Activated CD8-positive, alpha-beta memory T cell treated with anti-CD3 and anti-CD28 coated beads for 48 hours (primary cell): ENCODE data around the gene TEAD4.

Source experiments
- DNase-seq, 3 experiments: peaks; one replicate each; pipeline ENCODE4 v3.0.0-alpha.2; 2020; ENCODE audit warnings: low read depth in 2 of 3, low spot score in 2 of 3

Gene TEAD4

GRCh38 chr12:2960390-2960956 lies 1.3 kb downstream of the TEAD4 start:
- no peak for DNase-seq

DNA sequence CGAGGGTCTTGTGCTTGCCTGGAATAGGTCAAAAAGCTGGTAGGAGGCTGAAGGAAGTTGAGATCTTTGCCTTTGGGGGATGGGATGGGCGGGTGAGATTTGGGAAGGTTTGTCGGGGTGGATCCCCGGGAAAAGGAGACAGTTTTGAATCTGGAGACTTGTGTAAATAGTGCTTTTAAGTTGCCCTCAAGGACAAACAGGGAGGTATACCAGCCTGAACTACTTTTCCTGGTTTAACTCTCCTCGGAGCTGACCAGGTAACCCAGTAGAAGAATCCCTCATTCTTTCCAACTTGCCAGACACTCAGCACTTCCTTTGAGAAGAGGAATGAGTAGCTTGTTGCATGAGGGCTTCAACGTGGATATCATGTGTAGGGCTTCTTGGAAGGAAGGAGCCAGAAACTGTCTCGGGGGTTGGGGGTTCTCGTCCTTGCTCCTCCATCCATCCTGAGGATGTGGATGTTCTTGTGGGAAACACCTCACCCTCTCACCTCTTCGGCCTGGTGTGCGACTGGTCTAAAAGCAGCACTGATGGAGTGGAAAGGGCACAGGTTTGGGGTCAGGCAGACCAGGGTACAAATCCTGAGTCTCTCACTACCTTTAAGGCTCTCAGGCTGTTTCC lies 1.9 kb downstream of the TEAD4 start:
- DNase-seq = no peak

DNA sequence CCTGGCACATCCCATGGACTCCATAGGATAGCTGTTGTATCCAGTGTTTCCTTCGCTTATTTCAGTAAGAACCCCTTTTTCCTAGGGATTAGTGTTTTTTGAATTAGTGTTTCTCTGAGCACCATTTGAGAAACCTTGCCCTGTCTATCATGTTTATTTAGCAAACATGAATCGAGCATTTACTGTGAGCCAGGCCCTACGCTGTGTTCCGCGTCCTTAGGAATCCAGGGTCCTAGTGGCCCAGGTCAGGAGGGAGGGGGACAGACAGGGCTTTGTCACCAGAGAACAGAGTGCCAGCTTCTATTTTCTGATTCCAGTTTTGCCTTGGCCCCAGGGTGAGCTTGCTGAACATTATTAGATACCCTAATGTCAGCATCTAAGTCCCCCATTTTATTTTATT lies 2.5 kb downstream of the TEAD4 start:
- no peak for DNase-seq

DNA sequence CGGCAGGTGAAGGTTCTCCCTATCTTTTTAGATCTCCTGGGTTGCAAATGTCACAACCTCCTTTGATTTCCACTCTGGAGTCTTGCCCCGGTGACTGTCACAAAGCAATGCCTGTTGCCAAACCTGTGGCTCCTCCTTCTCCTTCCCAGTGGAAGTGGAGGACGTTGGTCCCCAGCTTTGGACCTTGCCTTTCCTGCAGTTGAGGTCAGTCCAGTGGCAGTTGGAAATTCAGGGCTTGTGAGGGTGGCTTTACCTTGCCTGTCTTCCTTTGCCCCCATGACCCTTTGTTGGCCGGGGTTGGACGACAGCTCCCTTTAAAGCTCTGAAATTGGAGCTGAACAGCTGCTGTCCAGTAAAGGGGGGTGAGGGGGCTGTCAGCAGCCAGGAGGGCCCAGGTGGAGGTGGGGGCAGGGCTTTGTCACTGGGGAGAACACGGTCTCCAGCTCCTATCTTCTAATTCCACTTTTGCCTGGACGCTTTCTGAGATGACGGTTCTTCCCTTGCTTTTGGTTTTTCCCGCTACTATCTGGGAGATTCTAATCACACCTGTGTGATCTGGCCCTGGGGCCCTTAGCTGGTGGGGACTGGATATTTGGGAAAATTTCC lies 4.1 kb downstream of the TEAD4 start:
- no peak for DNase-seq

- no peak for DNase-seq
Observed at GRCh38 chr12:2963760-2964292, 4.6 kb downstream of the TEAD4 start.

DNA sequence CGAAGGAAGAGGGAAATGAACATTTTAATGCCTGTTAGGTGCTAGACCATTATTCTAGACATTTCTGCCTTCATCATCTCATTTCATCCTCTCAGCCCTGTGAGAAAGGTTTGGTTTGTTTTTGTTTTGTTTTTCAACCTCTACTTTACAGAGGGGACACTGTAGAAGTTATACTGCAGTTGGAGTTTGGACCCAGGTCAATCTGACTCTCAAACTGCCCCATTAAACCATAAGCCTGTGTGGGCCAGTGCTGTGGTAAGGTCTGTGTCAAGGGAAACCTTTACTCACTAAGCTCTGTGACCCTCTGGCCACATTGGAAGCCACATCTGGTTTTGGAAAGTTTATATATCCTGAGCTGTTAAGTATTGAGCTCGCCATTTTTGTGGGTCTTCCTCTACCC lies 8.5 kb downstream of the TEAD4 start:
- DNase-seq = no peak

- no peak for DNase-seq
Observed at GRCh38 chr12:2970744-2971143, 11.5 kb downstream of the TEAD4 start.

DNA sequence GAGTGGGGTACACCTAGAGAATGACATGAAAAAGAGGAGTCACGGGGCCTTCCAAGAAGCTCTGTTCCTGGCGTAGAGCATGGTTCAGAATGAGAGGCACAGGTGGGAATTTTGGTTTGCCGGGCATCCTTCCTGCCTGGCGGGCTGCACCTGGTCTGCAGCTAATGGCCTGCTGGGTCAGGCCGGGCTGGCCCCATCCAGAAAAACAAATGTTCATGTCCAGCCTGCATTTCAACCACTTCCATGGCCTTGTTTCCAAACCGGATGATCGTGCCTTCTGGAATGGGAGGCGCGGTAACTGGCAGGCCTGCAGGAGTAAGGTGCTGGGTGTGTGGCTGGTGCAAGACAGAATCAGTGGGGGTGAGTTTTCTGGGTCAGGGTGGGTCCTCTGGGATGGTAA lies 14.4 kb downstream of the TEAD4 start:
- DNase-seq = no peak

DNA sequence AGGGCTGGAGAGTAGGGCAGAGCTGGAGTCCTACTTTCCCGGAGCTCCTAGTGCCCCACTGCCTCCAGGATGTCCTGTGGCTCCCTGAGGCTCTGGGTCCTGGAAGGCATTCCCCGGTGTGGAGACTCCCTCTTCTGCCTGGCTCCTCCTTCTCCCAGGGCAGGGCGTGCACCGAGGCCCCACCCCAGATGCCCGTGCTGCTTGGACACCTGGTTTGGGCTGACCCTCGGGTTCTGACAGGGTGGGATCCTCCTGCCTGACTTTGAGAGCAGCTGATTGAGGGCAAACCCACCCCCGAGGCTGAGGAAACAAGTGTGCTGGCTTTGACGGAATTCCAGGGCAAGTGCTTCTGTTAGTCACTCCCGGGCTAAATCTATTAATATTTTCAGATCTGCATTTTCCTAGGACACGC lies 15.4 kb downstream of the TEAD4 start:
- DNase-seq = no peak

DNA sequence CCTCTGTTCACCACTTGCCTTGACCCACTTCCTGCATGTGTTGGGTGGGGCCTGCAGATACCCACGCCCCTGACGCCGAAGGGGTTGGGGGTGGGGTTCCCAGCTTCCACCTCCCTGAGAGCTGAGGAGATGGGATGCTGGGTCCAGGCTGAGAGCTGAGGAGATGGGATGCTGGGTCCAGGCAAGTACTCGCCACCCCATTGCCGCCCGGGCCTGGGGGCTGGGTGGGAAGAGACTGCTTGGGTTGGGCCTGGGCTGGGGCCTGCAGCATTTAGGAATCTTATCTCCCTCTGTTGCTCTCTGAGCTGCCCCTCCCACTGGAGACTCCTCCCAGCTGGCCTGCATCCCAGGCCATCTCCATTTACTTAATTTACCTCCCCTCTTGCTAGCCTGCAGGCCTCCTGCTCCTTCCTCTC lies 17.4 kb downstream of the TEAD4 start:
- DNase-seq = no peak

- DNase-seq = no peak
Observed at GRCh38 chr12:2977776-2978175, 18.6 kb downstream of the TEAD4 start.

DNA sequence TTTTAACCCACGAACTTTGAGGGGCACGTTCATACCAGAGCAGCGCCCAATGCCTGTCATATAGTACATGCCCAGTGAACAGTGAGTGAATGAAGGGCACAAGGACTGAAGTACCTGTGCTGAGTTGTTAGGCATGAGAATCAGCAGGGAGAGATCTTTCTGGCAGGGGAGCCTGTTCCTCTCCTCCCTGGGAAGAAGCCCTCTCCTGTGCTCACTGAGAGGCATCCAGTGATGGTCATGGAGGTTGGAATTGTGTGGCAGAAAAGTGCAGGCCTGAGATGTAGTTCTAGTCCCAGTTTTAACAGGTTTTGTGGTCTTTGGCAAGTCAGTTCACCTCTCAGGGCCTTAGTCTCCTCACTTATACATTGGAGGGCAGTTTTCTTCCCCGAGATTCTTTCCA lies 20.6 kb downstream of the TEAD4 start:
- DNase-seq = no peak

GRCh38 chr12:2980630-2981029 lies 21.4 kb downstream of the TEAD4 start:
- no peak for DNase-seq

- DNase-seq = no peak
Observed at GRCh38 chr12:2982361-2982760, 23.2 kb downstream of the TEAD4 start.

DNA sequence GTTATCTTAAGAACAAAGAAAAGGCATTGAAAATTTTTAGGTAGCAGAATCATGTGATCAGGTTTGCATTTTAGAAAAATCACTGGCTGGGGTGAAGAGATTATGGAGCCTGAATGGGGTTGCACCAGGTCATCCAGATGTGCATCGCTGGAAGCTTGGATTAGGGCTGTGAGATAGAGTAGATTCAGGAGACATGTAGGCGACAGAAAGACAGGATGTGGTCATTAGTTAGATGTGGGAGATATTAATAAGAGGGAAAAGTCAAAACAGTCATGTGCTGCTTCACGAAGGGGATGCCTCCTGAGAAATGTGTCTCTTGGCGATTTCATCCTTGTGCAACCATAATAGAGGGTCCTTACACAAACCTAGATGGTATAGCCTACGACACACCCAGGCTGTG lies 25.1 kb downstream of the TEAD4 start:
- no peak for DNase-seq

GRCh38 chr12:2984698-2985097 lies 25.5 kb downstream of the TEAD4 start:
- no peak for DNase-seq

GRCh38 chr12:2986876-2987275 lies 27.7 kb downstream of the TEAD4 start:
- DNase-seq = no peak

DNA sequence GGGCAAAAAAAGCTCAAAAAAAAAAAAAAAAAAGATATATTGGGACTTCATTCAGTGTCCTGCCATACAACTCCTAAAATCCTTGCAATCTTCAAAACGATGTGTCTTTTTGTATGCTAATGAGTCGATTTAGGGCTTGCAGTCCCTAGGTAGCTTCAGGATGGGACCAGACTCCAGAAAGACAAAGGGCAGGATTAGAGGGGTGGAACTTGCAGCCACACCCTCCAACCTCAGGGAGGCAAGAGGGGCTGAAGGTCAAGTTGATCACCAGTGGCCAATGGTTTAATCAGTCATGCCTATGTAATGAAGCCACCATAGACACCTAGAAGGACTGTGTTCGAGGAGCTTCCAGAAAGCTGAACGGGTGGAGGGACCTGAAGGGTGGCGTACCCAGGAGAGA lies 29.3 kb downstream of the TEAD4 start:
- DNase-seq = no peak

GRCh38 chr12:2992724-2993123 lies 33.5 kb downstream of the TEAD4 start:
- DNase-seq = no peak

GRCh38 chr12:2997989-2998670 lies 38.9 kb downstream of the TEAD4 start:
- no peak for DNase-seq

- DNase-seq = no peak
Observed at GRCh38 chr12:2998789-2999264, 39.6 kb downstream of the TEAD4 start.

GRCh38 chr12:2999265-2999841 lies 40.2 kb downstream of the TEAD4 start:
- no peak for DNase-seq
